Cardiac fibroblast (primary cell): ENCODE results near the gene TOE1.
A peak's percentile ranks its signal among the peaks of the same experiment; 100 is the strongest.
"Not testable (repeated sequence)": the region's sequence is repeated elsewhere in the genome, so short reads cannot be mapped to it uniquely, and the experiment has no call there.

Source experiments
- DNase-seq, 2 donors: peaks; one replicate each; pipeline versions ENCODE4 v3.0.0 to v3.0.0-alpha.2; 2010; ENCODE audit warnings: low read depth in 2 of 2
- H3K4me3 ChIP-seq, 2 donors: replicated peaks in 1 of 2; 1 replicate in 1 of 2; 2 replicates in 1 of 2; pipeline ENCODE4 v1.5.1; 2011; ENCODE audit warnings: low read depth in 2 of 2, low read length in 2 of 2, mild to moderate bottlenecking in 2 of 2, moderate library complexity in 1 of 2
- TF ChIP-seq, protein P1 (sequence below): IDR thresholded peaks from one replicate; pipeline ENCODE4 v1.5.1; 2011; ENCODE audit warnings: low read depth, mild to moderate bottlenecking, low read length, inconsistent platforms

The TOE1 gene

DNA sequence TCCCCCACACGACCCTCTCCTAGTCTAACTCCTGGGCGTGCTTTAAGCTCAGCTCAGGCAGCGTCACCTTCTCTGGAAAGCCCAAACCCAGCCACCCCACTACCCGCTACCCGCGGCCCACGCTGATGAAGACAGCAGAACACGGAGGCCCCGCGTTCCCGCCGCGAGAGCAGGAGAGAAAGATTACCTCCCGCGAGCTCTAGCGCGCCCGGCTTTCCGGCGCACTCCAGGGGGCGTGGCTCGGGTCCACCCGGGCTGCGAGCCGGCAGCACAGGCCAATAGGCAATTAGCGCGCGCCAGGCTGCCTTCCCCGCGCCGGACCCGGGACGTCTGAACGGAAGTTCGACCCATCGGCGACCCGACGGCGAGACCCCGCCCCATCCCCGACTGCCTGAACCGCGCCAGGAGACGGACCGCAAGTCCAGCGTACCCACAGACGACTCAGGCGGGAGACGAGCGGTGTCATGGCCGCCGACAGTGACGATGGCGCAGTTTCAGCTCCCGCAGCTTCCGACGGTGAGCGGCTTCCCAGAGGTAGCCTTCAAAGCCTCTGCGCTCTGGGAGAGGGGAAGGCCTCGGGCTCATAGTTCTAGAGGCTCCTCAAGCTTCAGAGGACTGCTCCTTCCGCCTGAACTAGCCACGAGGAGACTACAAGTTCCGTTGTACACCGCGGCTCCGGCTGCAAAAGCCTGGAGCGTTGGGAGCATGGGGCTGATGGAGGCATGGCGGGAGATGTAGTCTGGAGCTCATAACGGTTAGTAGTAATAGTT is at the start of gene TOE1, which contains the start of gene MUTYH:
TOE1 (plus strand) TSS at position 382 of the 770 bp plus-strand sequence; CDS start at position 465, 83 bp downstream.
MUTYH (minus strand) TSS at position 652 of the 770 bp plus-strand sequence. CDS start 5,935 bp downstream, outside the sequence.
- H3K4me3 ChIP-seq = peak within 1 kb of the TSS; percentile 91 to 92
- DNase-seq = peak; percentile 91 to 94
- TF ChIP-seq, protein P1, sequence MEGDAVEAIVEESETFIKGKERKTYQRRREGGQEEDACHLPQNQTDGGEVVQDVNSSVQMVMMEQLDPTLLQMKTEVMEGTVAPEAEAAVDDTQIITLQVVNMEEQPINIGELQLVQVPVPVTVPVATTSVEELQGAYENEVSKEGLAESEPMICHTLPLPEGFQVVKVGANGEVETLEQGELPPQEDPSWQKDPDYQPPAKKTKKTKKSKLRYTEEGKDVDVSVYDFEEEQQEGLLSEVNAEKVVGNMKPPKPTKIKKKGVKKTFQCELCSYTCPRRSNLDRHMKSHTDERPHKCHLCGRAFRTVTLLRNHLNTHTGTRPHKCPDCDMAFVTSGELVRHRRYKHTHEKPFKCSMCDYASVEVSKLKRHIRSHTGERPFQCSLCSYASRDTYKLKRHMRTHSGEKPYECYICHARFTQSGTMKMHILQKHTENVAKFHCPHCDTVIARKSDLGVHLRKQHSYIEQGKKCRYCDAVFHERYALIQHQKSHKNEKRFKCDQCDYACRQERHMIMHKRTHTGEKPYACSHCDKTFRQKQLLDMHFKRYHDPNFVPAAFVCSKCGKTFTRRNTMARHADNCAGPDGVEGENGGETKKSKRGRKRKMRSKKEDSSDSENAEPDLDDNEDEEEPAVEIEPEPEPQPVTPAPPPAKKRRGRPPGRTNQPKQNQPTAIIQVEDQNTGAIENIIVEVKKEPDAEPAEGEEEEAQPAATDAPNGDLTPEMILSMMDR = no peak

DNA sequence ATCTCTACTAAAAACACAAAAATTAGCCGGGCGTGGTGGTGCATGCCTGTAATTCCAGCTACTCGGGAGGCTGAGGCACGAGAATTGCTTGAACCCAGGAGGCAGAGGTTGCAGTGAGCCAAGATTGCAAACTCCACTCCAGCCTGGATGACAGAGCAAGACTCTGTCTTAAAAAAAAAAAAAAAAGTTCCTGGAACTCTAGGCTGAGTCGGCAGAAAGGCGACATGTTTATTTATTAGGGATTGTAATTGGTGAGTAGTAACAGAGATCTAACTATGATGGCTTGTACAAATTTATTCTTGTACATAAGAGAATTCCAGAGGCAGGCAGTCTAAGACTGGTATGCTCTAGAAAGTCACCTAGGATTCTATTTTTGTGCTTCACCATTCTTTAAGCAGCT is 49.0 kb upstream of the TOE1 start:
- DNase-seq, H3K4me3 ChIP-seq: not testable (repeated sequence)

DNA sequence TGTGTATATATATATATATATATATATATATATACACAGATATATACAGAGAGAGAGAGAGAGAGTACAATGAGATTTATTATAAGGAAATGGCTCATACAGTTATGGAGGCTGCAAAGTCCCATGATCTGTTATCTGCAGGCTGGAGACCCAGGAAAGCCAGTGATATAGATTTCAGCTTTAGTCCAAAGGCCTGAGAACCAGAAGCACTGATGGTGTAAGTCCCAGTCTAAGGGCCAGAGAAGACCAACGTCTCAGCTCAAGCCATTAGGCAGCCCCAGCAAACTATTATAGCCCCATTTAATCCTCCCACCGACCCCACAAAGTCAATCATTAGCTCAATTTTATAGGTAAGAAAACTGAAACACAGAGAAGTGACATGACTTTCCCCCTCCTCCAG is 48.3 kb upstream of the TOE1 start:
- H3K4me3 ChIP-seq = no peak overlapping the region
- TF ChIP-seq, protein P1 = no peak
- DNase-seq = no peak

DNA sequence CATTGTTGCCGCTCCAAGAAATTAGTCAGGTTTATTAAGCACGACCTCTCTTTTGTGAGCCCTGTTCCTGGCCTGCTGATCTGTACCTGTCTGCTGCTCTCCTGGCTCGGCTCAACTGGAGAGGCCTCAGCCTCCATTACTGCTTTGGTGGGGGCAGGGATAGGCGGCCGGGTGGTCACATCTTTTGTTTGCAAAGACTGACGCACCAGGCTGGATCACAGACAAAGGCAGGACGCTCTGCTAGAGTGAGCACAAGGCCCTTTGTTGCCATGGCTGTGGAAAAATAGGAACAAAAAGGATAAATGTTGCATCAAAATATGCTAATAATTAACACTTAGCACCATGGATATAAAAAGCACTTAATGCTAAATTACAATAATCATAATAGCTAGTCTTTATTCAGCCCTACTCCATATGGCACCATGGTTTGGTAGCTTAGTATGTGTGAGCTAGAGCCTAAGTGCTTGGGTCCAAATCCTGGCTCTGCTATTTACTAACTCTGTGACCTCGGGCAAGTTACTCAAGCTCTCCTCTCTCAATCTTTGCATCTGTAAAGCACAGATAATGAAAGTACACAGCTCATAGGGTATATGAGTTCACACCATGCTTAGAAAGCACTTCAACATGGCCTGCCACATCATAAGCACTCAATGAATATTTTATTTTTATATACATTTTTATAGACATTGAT is 42.2 kb upstream of the TOE1 start:
- DNase-seq = no peak
- H3K4me3 ChIP-seq = no peak overlapping the region
- TF ChIP-seq, protein P1 = no peak

DNA sequence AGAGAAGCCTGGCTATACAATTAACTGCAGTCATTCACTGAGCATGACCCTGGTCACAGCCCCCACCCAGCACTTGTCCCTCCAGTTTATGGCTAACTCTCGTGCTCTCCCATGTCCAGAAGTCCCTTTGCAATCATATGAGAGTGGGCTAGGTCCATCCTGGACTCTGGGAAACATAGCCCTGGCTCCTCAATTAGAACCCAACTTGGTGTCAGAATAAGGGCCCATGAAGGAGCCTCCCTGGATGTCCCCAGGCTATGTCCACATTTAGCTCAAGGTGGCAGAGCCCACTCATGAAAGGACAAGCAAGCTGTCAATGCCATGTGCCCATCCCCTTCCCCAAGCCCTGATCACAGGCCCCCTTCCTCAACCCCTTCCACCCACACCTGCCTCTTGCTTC is 40.7 kb upstream of the TOE1 start:
- no peak overlapping the region for H3K4me3 ChIP-seq
- TF ChIP-seq, protein P1 = no peak
- DNase-seq = no peak

DNA sequence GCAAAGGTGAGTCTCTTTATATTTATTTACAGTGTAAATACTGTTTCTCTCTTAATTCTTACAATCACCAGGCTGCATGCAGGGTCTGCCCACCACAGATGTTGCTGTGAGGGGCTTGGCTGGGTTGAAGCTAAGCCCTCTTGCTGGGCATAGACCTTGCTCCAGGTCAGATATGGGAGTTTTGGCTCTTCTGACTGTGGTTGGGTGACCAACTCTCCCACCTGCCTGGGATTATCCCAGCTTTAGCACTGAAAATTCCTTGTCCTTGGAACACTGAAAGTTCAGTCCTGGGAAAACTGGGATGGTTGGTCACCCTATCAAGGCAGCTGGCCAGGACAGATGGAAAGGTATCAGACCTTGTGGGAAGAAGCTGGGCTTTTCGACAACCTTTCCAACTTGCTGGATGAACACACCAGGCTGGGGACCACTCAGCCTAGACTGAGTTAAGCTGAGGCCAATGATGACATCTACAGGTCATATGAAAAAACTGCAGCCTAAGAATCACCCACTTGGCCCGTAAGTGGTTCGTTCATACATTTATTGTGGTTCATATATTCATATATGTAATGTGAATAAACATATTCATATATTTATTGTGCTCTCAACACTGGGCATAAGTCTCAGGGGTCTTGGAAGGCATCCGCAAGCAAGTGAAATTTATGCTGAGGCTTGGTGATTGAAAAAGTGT is 39.8 kb upstream of the TOE1 start:
- no peak overlapping the region for H3K4me3 ChIP-seq
- TF ChIP-seq, protein P1 = peak; percentile 78
- DNase-seq = peak; percentile 89

DNA sequence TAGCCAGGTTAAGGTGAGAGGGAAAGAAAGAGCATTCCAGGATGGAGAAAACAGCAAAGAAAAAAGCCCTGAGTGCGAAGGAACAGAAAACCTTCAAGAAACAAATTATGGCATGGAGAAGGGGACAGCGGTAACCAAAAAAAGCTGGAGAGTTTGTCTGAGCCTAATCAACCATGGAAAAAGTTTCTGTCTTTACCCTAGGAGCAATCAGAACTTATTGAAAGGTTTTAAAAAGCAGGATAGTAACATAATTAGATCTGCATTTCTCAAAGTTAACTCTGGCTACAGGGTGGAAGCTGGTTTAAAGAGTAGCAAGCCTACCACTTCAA is 39.3 kb upstream of the TOE1 start:
- DNase-seq = no peak
- TF ChIP-seq, protein P1 = no peak
- no peak overlapping the region for H3K4me3 ChIP-seq
